ENCODE results near the gene MAD1L1.

GRCh38 chr7:2154831-2155230, 77.9 kb downstream of the MAD1L1 start:
- no peak for TF ChIP-seq RARB (CRISPR knock-in tag; IDR thresholded peaks at IDR 0.05)
- no peak for TF ChIP-seq ZFP3 (CRISPR knock-in tag; IDR thresholded peaks at IDR 0.05)
- TF ChIP-seq, protein P1, sequence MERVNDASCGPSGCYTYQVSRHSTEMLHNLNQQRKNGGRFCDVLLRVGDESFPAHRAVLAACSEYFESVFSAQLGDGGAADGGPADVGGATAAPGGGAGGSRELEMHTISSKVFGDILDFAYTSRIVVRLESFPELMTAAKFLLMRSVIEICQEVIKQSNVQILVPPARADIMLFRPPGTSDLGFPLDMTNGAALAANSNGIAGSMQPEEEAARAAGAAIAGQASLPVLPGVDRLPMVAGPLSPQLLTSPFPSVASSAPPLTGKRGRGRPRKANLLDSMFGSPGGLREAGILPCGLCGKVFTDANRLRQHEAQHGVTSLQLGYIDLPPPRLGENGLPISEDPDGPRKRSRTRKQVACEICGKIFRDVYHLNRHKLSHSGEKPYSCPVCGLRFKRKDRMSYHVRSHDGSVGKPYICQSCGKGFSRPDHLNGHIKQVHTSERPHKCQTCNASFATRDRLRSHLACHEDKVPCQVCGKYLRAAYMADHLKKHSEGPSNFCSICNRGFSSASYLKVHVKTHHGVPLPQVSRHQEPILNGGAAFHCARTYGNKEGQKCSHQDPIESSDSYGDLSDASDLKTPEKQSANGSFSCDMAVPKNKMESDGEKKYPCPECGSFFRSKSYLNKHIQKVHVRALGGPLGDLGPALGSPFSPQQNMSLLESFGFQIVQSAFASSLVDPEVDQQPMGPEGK (CRISPR knock-in tag; IDR thresholded peaks at IDR 0.05; ENCODE audit: borderline replicate concordance) = no peak
- TF ChIP-seq ZC3H10 (CRISPR knock-in tag; IDR thresholded peaks at IDR 0.05) = no peak
- no peak for TF ChIP-seq OSR1 (CRISPR knock-in tag; IDR thresholded peaks at IDR 0.05)
- TF ChIP-seq ZNF70 (CRISPR knock-in tag; IDR thresholded peaks at IDR 0.05) = no peak
- TF ChIP-seq TSHZ2 (CRISPR knock-in tag; IDR thresholded peaks at IDR 0.05) = no peak
- TF ChIP-seq, protein P2, sequence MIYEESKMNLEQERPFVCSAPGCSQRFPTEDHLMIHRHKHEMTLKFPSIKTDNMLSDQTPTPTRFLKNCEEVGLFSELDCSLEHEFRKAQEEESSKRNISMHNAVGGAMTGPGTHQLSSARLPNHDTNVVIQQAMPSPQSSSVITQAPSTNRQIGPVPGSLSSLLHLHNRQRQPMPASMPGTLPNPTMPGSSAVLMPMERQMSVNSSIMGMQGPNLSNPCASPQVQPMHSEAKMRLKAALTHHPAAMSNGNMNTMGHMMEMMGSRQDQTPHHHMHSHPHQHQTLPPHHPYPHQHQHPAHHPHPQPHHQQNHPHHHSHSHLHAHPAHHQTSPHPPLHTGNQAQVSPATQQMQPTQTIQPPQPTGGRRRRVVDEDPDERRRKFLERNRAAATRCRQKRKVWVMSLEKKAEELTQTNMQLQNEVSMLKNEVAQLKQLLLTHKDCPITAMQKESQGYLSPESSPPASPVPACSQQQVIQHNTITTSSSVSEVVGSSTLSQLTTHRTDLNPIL (CRISPR knock-in tag; IDR thresholded peaks at IDR 0.05; ENCODE audit: low read depth) = no peak
- no peak for TF ChIP-seq CSDC2 (CRISPR knock-in tag; IDR thresholded peaks at IDR 0.05)
- no peak for TF ChIP-seq ISL1 (CRISPR knock-in tag; IDR thresholded peaks at IDR 0.05)

Measured in SK-N-SH treated with all-trans-retinoic acid at 6 μM for 48 hours (cell line).